IPS DF 4.7 (cell line): ENCODE data around the gene NGEF.

Source experiments
- DNase-seq: peaks from one replicate; pipeline ENCODE4 v3.0.0-alpha.2; 2013; ENCODE audit warnings: low spot score; ENCODE audit errors: extremely low read depth

Gene NGEF

GRCh38 chr2:232900811-232901735 is 112.0 kb downstream of the NGEF start:
- no peak for DNase-seq

- DNase-seq, result no peak
Observed at GRCh38 chr2:232898592-232899543, 114.2 kb downstream of the NGEF start.

- no peak for DNase-seq
Observed at GRCh38 chr2:232897598-232898408, 115.3 kb downstream of the NGEF start.

DNA sequence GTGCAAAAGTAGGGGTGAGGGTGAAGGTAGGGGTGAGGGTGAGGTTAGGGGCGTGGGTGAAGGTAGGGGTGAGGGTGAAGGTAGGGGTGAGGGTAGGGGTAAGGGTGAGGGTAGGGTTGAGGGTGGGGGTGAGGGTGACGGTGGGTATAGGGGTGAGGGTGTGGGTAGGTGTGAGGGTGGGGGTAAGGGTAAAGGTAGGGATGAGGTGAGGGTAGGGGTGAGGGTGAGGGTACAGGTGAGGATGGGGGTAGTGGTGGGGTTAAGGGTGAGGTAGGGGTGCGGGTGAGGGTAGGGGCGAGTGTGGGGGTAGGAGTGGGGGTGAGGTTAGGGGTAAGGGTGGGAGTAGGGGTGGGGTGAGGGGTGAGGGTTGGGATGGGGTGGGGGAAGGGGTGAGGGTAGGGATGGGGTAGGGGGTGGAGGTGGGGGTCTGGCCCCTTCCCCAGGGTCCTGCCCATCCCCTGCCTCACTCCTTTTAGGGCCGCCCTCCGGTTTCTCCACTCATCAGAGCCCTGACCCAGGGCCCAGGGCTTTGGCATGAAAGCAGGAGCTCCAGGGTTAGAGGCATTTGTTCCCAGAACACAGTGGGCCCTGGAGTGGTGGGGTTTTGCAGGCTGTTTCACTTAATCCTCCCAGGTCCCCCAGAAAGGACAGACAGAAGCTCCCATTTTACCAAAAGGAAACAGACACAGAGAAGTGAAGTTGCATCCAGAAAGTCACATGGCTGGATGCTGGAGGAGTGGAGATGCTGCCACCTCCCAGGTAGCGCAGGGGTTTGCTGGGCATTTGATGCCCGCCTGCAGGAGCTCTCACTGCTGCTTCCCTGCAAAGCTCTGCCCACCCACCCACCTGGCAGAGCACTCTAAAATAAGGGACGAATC is 116.1 kb downstream of the NGEF start:
- DNase-seq, result no peak

DNA sequence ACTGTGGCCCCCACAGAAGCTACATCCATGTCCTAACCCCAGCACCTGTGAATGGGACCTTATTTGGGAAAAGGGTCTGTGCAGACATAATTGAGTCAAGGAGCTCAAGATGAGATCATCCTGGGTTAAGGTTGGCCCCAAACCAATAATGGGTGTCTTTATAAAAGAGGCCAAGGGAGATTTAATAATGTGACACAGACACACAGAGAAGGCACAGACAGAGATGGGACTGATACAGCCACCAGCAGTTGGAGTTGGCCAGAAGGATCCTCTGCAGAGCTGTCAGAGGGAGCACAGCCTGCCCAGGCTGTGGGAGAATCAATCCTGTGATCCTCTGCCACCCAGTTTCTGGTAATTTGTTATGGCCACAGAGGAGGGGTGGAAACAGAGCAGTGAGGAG is 116.9 kb downstream of the NGEF start:
- DNase-seq, result no peak

GRCh38 chr2:232894746-232895145 is 118.3 kb downstream of the NGEF start:
- DNase-seq, result no peak

DNA sequence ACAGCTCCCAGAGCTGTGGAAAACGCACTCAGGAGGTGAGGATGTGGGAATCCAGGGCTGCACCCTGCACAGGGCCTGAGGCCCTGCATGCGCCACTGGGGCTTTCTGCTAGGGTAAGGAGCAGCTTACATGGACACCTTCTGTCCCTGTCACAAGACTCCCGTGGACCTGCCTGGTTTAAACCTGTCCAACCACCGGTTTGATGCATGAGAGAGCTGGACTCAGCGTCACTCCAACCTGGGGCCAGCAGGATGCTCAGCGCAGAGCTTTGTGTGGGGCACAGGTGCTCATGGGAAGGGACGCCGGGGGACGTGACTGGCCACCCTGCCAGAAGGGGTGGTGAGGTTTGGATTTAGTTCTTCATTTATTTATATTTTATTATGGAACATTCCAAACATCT is 118.8 kb downstream of the NGEF start:
- no peak for DNase-seq

DNA sequence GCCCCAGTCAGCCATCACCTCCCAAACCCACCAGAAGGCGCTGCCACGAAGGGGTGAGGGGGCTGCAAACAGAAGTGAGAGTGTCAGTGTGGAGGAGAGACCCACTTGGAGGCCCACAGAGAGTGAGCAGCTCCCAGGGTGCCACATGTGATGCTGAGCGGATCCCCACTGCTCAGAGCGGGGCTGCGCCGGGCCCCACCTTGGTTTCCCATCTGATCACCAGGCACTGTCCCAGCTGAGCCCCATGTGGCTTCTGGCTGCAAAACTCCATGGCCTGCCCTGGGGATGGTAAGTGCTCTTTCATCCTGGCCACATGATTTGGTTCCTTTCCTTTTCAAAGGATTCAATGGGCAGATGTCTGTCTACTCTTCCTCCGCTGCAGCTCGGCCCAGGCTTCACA is 119.2 kb downstream of the NGEF start:
- DNase-seq, result no peak

GRCh38 chr2:232892843-232893242 is 120.2 kb downstream of the NGEF start:
- DNase-seq, result no peak

GRCh38 chr2:232892221-232892620 is 120.8 kb downstream of the NGEF start:
- no peak for DNase-seq

DNA sequence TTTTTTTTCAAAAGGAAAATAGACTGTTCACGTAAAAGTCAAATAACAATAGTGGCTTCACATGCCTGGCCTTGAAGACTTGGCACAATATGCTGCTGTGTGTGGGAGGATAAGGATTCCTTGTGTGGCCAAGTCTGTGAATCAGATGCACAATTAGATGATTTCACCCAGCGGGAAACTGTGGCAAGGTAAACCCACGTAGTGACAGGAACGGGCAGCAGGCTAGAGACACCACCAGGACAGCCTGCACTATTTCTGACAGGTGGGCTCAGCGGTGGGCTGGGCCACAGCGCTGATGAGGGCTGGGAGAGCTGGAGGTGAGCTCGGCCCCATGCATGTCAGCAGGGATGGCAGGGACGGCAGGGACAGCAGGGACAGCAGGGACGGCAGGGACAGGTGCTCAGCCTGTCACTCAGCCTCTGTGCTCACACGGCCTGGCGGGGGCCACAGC is 121.4 kb downstream of the NGEF start:
- no peak for DNase-seq

GRCh38 chr2:232890896-232891601 is 122.0 kb downstream of the NGEF start:
- no peak for DNase-seq

GRCh38 chr2:232890536-232890895 is 122.5 kb downstream of the NGEF start:
- no peak for DNase-seq

DNA sequence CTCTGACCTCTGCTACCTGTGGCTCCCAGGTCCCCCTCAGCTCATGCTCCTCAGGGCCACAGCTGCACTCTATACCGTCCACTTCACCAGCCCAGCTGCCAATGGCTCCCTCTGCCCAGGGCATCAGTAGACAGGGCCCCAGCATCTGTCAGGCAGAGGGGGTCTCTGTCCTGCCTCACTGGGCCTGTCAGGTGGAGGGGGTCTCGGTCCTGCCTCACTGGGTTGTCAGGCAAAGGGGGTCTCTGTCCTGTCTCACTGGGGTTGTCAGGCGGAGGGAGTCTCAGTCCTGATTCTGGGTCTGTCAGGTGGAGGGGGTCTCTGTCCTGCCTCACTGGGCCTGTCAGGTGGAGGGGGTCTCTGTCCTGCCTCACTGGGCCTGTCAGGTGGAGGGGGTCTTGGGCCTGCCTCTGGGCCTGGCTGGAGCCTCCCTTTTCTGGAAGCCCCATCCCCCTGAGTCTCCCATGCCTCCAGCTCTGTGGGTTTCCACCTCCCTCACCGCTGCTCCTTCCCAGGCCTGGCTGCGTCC is 123.1 kb downstream of the NGEF start:
- no peak for DNase-seq

GRCh38 chr2:232888839-232889529 is 124.1 kb downstream of the NGEF start:
- DNase-seq, result no peak

DNA sequence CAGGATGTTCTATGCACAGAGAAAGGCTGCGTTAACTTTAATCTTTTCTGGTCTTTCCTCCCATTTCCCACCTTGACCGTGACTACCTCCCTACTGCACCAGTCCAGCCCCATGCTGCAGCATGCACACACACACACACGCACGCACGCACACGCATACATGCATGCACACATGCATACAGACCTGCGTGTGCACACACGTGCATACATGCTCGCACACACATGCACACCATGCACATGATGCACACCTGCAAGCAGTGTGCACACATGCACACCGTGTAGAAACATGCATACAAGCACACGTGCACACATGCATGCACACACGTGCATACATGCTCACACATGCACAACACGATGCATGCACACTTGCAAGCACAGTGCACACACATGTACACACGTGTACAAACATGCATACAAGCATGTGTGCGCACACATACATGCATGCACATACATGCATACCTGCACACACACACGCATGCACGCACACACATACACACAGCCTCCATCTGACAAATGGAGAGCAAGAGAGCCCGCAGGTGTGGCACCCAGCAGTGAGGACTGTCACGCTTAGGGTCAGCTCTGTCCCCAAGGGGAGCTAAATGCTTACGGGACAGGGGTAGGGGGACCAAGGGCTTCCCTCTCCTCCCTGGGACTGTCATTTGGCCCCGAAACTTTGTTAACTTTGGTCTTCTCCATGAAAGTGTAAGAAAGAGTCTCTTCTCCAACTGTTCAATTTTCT is 124.8 kb downstream of the NGEF start:
- no peak for DNase-seq

- DNase-seq, result no peak
Observed at GRCh38 chr2:232887171-232887850, 125.7 kb downstream of the NGEF start.

- DNase-seq, result no peak
Observed at GRCh38 chr2:232886632-232887031, 126.4 kb downstream of the NGEF start.
